ENCODE results near the gene PALMD. TPM values are rescaled to one million over a fixed set of nuclear protein-coding genes. Genes with fewer than 3 reads are reported as not detected.

The PALMD gene
- total and polyA plus RNA-seq, 3 donors from 2014 or later, result 12.9 to 23.5 (median 14.1) TPM

DNA sequence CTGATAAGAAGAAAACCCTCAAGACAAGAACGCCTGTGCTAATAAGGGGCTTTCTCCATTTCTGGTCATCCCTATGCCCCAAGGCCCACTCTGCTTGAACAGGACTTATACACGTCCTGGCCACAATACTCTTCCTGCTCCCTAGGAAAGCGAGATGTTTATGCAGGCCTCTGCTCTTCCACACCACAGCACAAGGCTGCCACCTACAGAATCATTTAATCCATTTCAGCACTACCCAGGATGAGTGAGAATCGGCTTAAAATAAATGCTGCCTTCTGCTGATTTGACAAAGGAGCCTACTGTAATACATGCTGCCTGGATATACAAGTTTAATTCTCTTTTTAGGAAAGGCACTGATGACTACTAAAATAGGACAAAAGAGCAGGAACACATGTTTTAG lies 91.1 kb downstream of the PALMD start:
- TF ChIP-seq, protein P1, sequence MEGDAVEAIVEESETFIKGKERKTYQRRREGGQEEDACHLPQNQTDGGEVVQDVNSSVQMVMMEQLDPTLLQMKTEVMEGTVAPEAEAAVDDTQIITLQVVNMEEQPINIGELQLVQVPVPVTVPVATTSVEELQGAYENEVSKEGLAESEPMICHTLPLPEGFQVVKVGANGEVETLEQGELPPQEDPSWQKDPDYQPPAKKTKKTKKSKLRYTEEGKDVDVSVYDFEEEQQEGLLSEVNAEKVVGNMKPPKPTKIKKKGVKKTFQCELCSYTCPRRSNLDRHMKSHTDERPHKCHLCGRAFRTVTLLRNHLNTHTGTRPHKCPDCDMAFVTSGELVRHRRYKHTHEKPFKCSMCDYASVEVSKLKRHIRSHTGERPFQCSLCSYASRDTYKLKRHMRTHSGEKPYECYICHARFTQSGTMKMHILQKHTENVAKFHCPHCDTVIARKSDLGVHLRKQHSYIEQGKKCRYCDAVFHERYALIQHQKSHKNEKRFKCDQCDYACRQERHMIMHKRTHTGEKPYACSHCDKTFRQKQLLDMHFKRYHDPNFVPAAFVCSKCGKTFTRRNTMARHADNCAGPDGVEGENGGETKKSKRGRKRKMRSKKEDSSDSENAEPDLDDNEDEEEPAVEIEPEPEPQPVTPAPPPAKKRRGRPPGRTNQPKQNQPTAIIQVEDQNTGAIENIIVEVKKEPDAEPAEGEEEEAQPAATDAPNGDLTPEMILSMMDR (IDR thresholded peaks at IDR 0.05), result peak in 2 of 3 experiments; percentile 28 to 34
- no peak for TF ChIP-seq POLR2A (IDR thresholded peaks at IDR 0.05)

DNA sequence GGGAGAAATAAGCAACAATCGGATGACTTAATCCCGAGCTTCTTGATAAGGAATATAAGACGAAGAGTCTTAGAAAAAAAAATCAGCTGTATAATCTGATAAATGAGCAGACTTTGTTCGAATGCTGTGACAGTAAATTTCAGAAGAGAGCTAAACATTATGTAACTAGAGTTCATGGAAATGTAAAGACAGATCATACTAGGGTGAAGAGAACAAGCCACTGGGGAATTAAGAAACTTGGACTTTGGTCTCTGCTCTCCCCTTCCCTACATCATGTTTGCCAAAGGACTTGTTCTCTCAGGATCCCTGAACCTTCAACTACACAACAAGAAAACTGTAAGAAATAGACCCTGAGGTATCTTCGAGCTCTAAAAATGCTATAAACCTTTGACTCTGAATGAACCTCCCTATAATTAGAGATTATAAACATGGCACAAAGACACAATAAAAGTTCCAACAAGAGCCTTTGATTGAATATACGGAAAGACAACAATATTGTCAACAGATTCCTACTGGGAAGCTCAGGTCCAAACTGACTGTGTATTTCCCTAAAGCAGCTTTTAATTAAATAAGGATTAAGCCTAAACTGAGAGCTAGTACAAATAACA lies 93.0 kb downstream of the PALMD start:
- WGBS, 2 donors, result 49 to 62% methylated on average over 6 of the region's 6 CpGs
- H3K36me3 ChIP-seq (ENCODE audit: low read depth, missing control alignments), result no peaks in the 10 kb centered on the region
- H3K9me3 ChIP-seq, result no peaks in the 10 kb centered on the region
- intact Hi-C loops (cut with DNase I; ENCODE audit: low total_unique reads), result no loop called here
- no peaks in the 10 kb centered on the region for H3K4me1 ChIP-seq
- no peak for TF ChIP-seq POLR2A (IDR thresholded peaks at IDR 0.05)
- TF ChIP-seq, protein P1 (IDR thresholded peaks at IDR 0.05), result no peak
- H3K27me3 ChIP-seq, result no peaks in the 10 kb centered on the region
- DNase-seq, result no peak
- H3K27ac ChIP-seq, result peak overlapping the region in 1 of 2 donors; percentile 14
- H3K4me3 ChIP-seq, result no peak overlapping the region

More for the DNA sequence above, 91.1 kb downstream of the PALMD start:
- Histone ChIP-seq H3K36me3 (ENCODE audit: low read depth, missing control alignments) (no peaks in the 10 kb centered on the region), H3K9me3 (no peaks in the 10 kb centered on the region), H3K4me1 (no peaks in the 10 kb centered on the region), H3K27ac (peak overlapping the region in 1 of 2 donors; percentile 67), H3K27me3 (no peaks in the 10 kb centered on the region), H3K4me3 (no peak overlapping the region)
- DNase-seq, result peak; percentile 30
- intact Hi-C loops (cut with DNase I; ENCODE audit: low total_unique reads), result no loop called here
- 21 to 36% methylated on average over 4 of the region's 4 CpGs for WGBS, 2 donors

DNA sequence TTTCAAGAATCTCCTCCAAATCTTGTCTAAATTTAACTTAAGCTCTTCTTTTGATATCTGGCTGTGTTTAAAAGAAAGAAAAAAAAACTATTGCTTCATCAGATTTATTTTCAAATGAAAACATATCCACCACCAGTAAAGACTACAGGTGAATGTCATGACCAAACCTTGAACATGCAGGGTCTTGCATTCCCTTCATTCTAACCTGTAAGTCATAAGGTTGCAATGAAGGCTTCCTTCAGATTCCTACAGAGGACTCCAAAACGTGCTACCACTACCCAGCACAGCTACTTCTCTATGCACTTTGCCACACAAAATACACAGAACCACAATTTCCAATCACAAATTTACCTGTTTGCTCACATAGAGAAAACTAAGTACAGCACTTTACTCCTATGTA lies 94.2 kb downstream of the PALMD start:
- DNase-seq, result no peak
- Histone ChIP-seq H3K9me3 (no peaks in the 10 kb centered on the region), H3K4me1 (no peaks in the 10 kb centered on the region), H3K4me3 (no peak overlapping the region), H3K36me3 (ENCODE audit: low read depth, missing control alignments) (no peaks in the 10 kb centered on the region), H3K27ac (no peak overlapping the region), H3K27me3 (no peaks in the 10 kb centered on the region)
- 61 to 73% methylated on average over 1 of the region's 1 CpG for WGBS, 2 donors
- intact Hi-C loops (cut with DNase I; ENCODE audit: low total_unique reads), result no loop called here
- no peak for TF ChIP-seq POLR2A (IDR thresholded peaks at IDR 0.05)
- TF ChIP-seq, protein P1 (IDR thresholded peaks at IDR 0.05), result no peak

Other genes starting within 250 kb of the PALMD start
- 1 to 10 TPM; 6.1 to 7.6 TPM for gene FRRS1, start 120.5 kb downstream of the PALMD start, total RNA-seq
- gene FRRS1, start 120.5 kb downstream of the PALMD start, polyA plus RNA-seq (ENCODE audit: insufficient read depth, low read depth, low replicate concordance), result 1.7 TPM
- 10 to 100 TPM; 16.7 to 19.6 TPM for gene AGL, start 204.2 kb downstream of the PALMD start, total RNA-seq
- 7.1 TPM for gene AGL, start 204.2 kb downstream of the PALMD start, polyA plus RNA-seq (ENCODE audit: insufficient read depth, low read depth, low replicate concordance)